Measurements from ENCODE around the gene CRADD.

The CRADD gene

DNA sequence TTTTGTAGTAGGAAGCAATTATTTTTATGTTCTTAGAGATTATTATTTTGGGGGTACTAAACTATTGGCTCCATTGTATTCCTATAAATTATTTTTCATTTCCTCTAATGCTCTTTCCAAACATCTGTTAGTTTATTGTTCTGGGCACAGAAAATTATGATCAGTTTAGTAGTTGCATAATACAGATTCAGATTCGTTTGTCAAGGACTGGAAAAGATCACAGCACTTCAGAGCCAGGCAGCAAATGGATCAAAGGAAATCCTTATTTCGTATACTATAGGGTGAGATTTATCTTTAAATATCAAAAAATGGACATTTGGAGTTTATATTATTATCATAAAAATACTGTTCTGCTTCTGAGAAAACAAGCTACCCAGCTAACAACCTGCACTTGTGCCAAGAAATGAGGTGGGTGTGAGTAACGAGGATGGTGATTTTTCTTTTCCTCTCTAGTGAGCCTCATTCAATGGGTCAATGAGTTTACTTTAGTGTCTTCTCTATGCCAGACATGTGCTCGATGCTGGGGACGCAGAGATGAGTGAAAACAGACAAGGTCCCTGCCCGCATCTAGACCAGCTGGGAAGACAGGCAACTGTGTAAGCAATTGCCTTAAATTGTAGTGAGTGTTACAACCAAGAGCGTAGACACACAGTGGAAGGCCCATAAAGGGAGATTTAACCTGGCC lies 262.6 kb downstream of the CRADD start:
- no peak overlapping the region for H3K9ac ChIP-seq (ENCODE audit: low read depth in 1 of 2, low read length in 2 of 2)
- peaks cover 5 to 6% of the 10 kb centered on the region in 2 donors for H3K9me3 ChIP-seq (ENCODE audit: control insufficient read depth in 2 of 2, low read length in 2 of 2)
- no peaks in the 10 kb centered on the region for H3K27me3 ChIP-seq (ENCODE audit: control insufficient read depth in 2 of 2, insufficient read depth in 2 of 2, low read length in 2 of 2)
- H3K36me3 ChIP-seq (ENCODE audit: control insufficient read depth in 2 of 2, insufficient read depth in 2 of 2, low read length in 2 of 2) = no peaks in the 10 kb centered on the region
- no peak overlapping the region for H3K27ac ChIP-seq (ENCODE audit: low read depth in 2 of 2, low read length in 2 of 2)
- no peaks in the 10 kb centered on the region for H3K4me1 ChIP-seq (ENCODE audit: control insufficient read depth in 2 of 2, insufficient read depth in 2 of 2, low read length in 2 of 2)
- no peak overlapping the region for H3K4me3 ChIP-seq (ENCODE audit: low read length in 2 of 2)

DNA sequence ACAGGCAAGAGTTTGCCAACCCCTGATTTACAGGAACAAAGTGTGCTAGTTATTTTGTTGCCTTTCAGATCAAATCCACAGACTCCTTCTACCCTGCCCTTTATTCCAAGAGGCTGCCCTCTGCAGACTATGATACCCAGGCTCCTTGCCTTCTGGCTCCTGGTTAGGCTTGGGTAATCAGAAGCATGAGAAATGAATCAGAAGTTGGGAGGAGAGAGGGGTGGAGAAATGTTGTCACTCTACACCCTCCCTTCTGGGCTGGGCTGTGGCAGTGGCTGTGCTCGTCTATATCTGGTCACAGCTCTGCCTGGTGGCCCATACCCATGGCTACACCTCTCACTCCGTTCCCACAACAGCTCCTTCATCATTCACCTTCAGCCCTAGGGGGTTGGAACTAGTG lies 266.6 kb downstream of the CRADD start:
- no peaks in the 10 kb centered on the region for H3K36me3 ChIP-seq (ENCODE audit: control insufficient read depth in 2 of 2, insufficient read depth in 2 of 2, low read length in 2 of 2)
- no peak overlapping the region for H3K4me3 ChIP-seq (ENCODE audit: low read length in 2 of 2)
- H3K4me1 ChIP-seq (ENCODE audit: control insufficient read depth in 2 of 2, insufficient read depth in 2 of 2, low read length in 2 of 2) = no peaks in the 10 kb centered on the region
- H3K9me3 ChIP-seq (ENCODE audit: control insufficient read depth in 2 of 2, low read length in 2 of 2) = no peaks in the 10 kb centered on the region
- H3K27me3 ChIP-seq (ENCODE audit: control insufficient read depth in 2 of 2, insufficient read depth in 2 of 2, low read length in 2 of 2) = no peaks in the 10 kb centered on the region
- H3K27ac ChIP-seq (ENCODE audit: low read depth in 2 of 2, low read length in 2 of 2) = no peak overlapping the region
- no peak overlapping the region for H3K9ac ChIP-seq (ENCODE audit: low read depth in 1 of 2, low read length in 2 of 2)

DNA sequence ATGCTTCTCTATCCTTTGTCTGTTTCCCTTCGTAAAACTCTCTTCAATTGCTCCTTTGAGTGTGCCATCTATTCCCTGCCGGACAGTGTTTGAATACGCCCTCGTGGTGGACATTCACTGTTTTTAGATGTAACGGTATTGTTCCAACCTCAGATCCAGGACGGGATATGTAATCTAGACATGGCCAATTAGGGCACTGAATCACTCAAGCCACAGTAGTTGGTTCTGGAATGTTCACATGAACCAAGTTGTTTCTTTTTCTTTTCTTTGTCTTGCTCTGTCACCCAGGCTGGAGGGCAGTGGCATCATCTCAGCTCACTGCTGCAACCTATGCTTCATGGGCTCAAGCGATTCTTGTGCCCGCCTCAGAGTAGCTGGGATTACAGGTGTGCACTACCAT lies 267.0 kb downstream of the CRADD start:
- no peak overlapping the region for H3K4me3 ChIP-seq (ENCODE audit: low read length in 2 of 2)
- H3K36me3 ChIP-seq (ENCODE audit: control insufficient read depth in 2 of 2, insufficient read depth in 2 of 2, low read length in 2 of 2) = no peaks in the 10 kb centered on the region
- no peaks in the 10 kb centered on the region for H3K27me3 ChIP-seq (ENCODE audit: control insufficient read depth in 2 of 2, insufficient read depth in 2 of 2, low read length in 2 of 2)
- no peaks in the 10 kb centered on the region for H3K9me3 ChIP-seq (ENCODE audit: control insufficient read depth in 2 of 2, low read length in 2 of 2)
- H3K27ac ChIP-seq (ENCODE audit: low read depth in 2 of 2, low read length in 2 of 2) = no peak overlapping the region
- H3K4me1 ChIP-seq (ENCODE audit: control insufficient read depth in 2 of 2, insufficient read depth in 2 of 2, low read length in 2 of 2) = no peaks in the 10 kb centered on the region
- H3K9ac ChIP-seq (ENCODE audit: low read depth in 1 of 2, low read length in 2 of 2) = no peak overlapping the region

Measured in mucosa of rectum (tissue), 2 donors.